GM04504 (cell line): ENCODE data around the gene SGO2.
"Not testable (repeated sequence)": the region's sequence is repeated elsewhere in the genome, so short reads cannot be mapped to it uniquely, and the experiment has no call there.

Experiments
- DNase-seq: peaks from one replicate; pipeline ENCODE4 v3.0.0-alpha.2; 2012; ENCODE audit warnings: low read depth

The SGO2 gene

DNA sequence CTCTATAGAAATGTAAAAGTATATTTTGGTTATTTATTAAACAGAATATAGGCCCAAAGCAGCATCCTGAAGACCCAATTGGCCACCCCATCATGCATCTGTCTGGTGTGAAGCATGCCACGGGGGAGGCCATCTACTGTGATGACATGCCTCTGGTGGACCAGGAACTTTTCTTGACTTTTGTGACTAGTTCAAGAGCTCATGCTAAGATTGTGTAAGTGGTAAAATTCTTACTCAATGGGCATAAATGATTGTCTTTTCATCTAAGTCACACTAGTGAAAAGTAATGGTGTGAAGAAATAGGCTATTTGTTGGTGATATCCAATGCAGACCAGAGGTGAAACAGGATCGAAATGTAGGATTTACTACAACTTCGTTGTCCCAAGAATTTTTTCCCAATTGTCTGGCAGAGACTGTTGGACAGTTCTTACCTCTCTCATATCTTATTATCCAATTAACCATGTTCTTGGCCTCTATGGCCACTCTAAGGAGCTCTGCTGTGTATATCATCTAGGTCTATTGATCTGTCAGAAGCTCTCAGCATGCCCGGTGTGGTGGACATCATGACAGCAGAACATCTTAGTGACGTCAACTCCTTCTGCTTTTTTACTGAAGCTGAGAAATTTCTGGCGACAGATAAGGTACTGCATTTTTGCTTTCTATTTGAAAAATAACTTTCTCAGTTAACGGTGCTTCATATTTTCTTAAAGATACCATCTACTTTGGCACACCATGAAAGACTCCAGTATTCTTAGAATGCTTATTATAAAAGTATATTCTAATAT is 94.8 kb downstream of the SGO2 start:
- DNase-seq, result no peak

DNA sequence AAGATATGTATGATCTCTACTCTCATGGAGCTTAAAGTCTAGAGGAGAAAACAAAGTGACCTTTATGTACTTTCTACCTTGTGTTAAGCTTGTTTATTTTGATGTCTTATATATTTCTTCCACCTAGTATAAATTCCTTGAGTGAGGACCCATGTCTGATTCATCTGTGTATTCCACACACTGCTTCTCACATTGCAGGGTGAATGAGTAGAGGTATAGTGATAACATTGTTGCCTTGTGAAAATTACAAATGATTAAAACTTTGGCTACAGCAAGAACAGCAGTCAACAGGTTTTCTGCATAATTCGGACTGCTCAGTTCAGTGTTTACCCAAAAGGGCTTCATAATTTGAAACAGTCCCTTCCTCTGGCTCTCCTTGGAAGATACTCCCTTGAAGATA is 96.1 kb downstream of the SGO2 start:
- DNase-seq, result no peak

DNA sequence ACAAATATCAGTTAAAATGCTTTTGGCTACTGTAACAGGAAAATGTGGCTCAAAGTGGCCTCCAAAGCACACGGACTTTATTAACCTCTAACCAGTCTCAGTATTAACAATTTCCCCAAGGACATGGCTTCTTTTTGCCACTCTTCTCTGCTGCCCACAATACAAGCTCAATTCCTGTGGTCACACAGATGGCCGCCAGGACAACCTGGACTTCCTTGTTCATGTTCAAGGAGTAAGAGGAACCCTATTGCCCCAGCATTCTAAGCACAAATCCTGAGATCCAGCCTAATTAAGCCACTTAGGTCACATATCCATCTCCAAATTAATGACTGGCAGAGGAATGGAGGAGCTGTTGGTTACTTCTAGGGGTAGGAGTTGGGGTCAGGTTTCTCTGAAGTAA is 98.0 kb downstream of the SGO2 start:
- no peak for DNase-seq

DNA sequence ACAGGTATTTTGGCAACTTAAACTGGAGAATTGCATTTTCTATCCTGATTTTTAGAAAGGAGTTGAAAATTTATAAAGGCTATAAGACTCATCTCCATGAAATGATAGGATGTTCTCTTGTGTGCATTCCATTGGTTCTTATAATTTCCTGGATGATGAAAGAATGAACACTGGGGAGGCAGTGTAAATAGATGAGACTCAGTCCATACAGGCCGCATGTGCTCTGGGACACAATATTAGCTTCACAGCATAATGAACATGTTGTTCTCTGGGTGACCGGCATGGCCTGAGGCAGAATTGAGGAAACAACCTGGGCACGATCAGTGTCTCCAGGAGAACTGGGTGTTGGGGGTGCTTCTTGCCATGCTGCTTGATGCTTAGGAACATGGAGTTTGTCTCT is 98.7 kb downstream of the SGO2 start:
- no peak for DNase-seq

DNA sequence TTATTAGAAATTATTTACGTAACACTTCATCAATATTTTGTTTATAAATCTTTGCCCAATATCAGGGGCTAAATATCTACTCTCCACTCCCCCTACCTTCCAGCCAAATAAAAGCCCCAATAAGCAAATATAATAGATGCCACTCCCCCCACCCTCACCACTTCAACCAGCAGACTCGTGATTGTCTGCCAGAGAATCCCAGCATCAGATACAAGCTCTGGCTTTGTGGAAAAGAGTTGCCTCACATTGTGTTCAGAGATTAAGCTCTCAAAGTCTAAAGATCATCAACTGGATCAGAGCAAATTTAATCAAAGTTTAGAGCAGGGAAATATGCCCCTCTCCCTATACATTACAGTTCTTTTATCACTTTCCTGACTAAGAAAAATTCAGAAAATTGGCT is 99.3 kb downstream of the SGO2 start:
- no peak for DNase-seq

DNA sequence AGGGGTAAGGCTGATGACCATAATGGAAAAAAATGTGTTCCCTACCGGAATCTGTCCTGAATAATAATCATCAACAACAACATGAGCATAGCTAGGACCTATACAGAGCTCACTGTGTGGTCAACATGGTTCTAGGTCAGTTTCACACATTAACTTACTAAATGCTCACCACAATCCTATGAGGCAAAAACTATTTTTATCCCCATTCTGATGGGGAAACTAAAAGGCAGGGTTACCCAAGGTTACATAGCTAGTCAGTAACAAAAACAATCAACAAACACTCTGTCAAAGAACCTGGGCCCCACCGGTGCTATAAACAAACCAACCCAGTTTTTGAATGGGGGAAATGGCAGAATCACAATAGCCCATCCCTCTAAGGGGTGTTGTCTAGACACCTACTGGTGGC is 100.0 kb downstream of the SGO2 start:
- DNase-seq, result no peak

DNA sequence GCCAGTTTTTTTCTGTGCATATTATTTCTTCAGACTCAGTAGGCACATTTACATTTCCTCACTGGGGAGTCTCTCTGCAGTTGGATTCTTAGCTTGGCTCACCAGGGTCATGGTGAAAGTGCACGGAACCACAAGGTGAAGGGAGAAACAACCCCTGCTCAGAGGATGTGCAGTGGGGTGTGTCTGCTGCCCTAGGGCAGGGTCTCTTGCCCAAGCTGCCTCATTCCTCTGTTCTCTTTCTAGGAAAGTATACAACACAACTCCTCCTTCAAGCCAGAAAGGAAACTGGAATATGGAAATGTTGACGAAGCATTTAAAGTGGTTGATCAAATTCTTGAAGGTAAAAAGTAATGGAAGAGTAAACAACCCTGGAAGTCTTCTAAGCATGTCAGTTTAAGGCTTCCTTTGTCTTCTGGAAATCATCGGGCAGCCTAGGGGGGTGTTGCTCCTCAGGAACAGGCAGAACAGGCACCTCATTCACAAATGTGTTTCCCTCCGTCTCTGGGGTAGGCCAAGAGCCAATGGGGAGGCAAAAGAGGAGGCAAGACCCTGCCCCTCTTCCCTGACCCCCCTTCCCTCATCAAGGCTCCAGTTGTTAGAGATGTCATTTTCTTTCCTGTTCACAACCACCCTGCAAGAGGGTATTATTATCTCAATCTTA is 101.2 kb downstream of the SGO2 start:
- no peak for DNase-seq

DNA sequence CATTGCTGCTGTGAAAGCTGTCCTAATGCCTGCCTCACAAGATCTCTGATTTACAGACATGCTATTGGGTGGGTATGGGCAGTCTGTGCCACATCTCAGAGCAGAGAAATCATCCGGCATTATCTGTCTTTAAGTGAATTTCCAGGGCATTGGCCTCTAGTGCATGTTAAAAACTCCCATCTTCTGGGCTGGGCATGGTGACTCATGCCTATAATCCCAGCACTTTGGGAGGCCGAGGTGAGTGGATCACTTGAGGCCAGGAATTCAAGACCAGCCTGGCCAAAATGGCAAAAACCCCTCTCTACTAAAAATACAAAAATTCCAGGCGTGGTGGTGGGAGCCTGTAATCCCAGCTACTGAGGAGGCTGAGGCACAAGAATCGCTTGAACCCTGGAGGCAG is 102.5 kb downstream of the SGO2 start:
- not testable (repeated sequence) for DNase-seq

DNA sequence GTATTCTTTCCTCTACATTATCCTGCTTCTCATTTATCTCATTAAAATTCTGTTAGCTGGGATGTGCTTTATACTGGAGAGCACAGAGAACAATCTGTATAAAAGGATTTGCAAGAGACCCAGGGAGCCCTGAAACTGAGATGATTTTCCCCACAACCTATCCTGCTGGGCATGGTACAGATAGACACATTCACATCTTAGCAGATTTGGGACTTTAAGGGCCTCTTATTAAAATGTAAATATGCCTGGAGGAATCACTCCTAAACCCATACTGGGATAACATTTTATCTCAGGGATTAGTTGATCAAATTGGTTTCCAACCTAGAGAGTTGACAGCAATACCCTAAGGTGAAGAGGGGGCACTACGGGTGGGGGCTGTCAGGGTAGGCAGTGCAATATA is 105.3 kb downstream of the SGO2 start:
- no peak for DNase-seq
